Epidermal melanocyte (primary cell): ENCODE results near the gene C1orf198.

Experiments
- DNase-seq: peaks from one replicate; pipeline ENCODE4 v3.0.0; 2011; ENCODE audit warnings: low spot score; ENCODE audit not compliant: insufficient read length

Gene C1orf198

GRCh38 chr1:230894032-230894431, 25.7 kb upstream of the C1orf198 start:
- no peak for DNase-seq

- no peak for DNase-seq
Observed at GRCh38 chr1:230892018-230892491, 23.7 kb upstream of the C1orf198 start.

GRCh38 chr1:230891413-230891812, 23.1 kb upstream of the C1orf198 start:
- peak; percentile 51 for DNase-seq

- no peak for DNase-seq
Observed at GRCh38 chr1:230884646-230885045, 16.3 kb upstream of the C1orf198 start.

- DNase-seq = no peak
Observed at GRCh38 chr1:230883967-230884366, 15.6 kb upstream of the C1orf198 start.

- no peak for DNase-seq
Observed at GRCh38 chr1:230879778-230880177, 11.5 kb upstream of the C1orf198 start.

GRCh38 chr1:230878591-230878990, 10.3 kb upstream of the C1orf198 start:
- peak; percentile 52 for DNase-seq

GRCh38 chr1:230877924-230878590, 9.7 kb upstream of the C1orf198 start:
- DNase-seq = no peak

GRCh38 chr1:230877146-230877923, 9.0 kb upstream of the C1orf198 start:
- DNase-seq = no peak

- DNase-seq = no peak
Observed at GRCh38 chr1:230876660-230877059, 8.3 kb upstream of the C1orf198 start.

GRCh38 chr1:230875370-230875769, 7.0 kb upstream of the C1orf198 start:
- no peak for DNase-seq

GRCh38 chr1:230870916-230871315, 2.6 kb upstream of the C1orf198 start:
- DNase-seq = no peak

GRCh38 chr1:230869500-230869899, 1.2 kb upstream of the C1orf198 start:
- DNase-seq = no peak

- no peak for DNase-seq
Observed at GRCh38 chr1:230868736-230869385, 540 bp upstream of the C1orf198 start.

- no peak for DNase-seq
Observed at GRCh38 chr1:230867101-230867902, 1.0 kb downstream of the C1orf198 start.

- no peak for DNase-seq
Observed at GRCh38 chr1:230866171-230867070, 1.9 kb downstream of the C1orf198 start.

- no peak for DNase-seq
Observed at GRCh38 chr1:230865062-230865817, 3.1 kb downstream of the C1orf198 start.

- DNase-seq = no peak
Observed at GRCh38 chr1:230864441-230864840, 3.9 kb downstream of the C1orf198 start.

GRCh38 chr1:230863449-230863848, 4.9 kb downstream of the C1orf198 start:
- no peak for DNase-seq
